Stomach (tissue), 4 donors: Measurements from ENCODE around the gene NCOR1.

ENCODE experiments used
- CTCF ChIP-seq, 7 experiments: fragments of 450-650 bp in 4 of 7; fragments of 200-600 bp in 3 of 7; sonication (generic) in 3 of 7; IDR thresholded peaks; one replicate each; pipeline ENCODE4 v1.5.1; 2016 to 2019; ENCODE audit warnings: antibody characterized with exemption in 7 of 7, control low read depth in 2 of 7, mild to moderate bottlenecking in 1 of 7
- POLR2A ChIP-seq, 4 donors: fragments of 450-650 bp; IDR thresholded peaks; one replicate each; pipeline ENCODE4 v1.6.1; 2016; ENCODE audit warnings: antibody characterized with exemption in 4 of 4, control low read depth in 2 of 4, mild to moderate bottlenecking in 1 of 4, moderate library complexity in 1 of 4
- POLR2AphosphoS5 ChIP-seq, 3 donors: sonication (generic); formaldehyde crosslinking; IDR thresholded peaks; one replicate each; pipeline ENCODE4 v1.6.1; 2016; ENCODE audit warnings: antibody characterized with exemption in 3 of 3

- no peak for TF ChIP-seq CTCF (IDR thresholded peaks at IDR 0.05)
- TF ChIP-seq POLR2AphosphoS5 (IDR thresholded peaks at IDR 0.05), result no peak
- no peak for TF ChIP-seq POLR2A (IDR thresholded peaks at IDR 0.05)
Observed at GRCh38 chr17:16250635-16251034, 35.3 kb upstream of the NCOR1 start.
